NCI-H2107 (cell line): ENCODE data around the gene CENPP.

Experiments used
- DNase-seq: peaks from one replicate; lab custom pipeline; 2025; lab: John Stamatoyannopoulos, UW

The CENPP gene

DNA sequence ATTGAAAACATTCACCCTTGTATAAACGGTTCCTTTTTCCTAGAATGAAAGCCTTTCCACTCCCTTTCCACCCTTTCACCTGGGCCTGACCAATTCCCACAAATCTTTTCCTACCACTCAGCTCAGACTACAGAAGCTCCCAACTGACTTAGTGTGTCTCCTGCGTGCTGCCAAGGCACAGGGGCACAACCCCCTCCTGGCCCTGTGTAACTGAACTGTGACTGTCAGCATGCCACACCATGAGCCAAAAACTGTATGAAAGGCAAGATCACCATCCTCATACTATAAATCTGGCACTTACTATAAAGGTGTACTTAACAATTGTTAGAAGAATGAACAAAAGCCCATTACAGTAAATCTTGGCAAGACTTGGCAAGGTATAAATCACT is 12.1 kb upstream of the CENPP start:
- no peak for DNase-seq

DNA sequence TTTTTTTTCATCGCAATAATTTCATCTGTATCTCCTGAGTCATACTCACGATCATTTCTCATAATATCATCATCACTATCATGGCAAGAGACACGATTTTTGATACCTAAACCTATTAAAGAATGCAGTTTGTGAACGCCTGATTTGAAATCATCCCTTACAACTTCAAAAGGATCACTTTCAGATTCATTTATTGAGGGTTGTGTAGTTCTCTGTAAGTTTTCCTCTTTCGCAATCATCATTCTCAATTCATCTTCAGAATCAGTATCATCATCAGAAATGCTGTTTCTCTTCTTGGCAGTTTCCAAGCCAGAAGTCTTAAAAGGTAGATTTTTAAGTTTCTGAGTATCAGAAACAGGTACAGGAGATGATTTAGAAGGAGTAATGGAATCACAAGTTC is 10.3 kb upstream of the CENPP start:
- DNase-seq, result no peak

DNA sequence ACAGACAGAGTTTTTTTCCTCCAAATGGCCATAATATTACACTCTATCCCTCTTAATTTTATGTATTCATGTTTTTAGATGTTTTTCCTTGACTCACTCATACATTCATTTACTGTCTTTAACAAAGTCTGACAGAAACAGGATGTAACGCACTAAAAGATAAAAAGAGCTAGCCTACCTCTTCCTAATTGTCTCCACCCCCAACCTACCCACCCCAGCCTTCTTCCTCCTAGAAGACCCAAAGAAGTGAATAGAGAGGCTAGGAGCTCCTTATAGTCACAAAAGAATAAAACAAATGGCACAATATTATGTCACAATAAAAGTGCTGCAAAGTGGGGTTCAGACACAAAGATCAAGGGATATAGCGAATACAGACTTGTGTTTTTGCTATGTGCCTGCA is 1.3 kb upstream of the CENPP start:
- no peak for DNase-seq

DNA sequence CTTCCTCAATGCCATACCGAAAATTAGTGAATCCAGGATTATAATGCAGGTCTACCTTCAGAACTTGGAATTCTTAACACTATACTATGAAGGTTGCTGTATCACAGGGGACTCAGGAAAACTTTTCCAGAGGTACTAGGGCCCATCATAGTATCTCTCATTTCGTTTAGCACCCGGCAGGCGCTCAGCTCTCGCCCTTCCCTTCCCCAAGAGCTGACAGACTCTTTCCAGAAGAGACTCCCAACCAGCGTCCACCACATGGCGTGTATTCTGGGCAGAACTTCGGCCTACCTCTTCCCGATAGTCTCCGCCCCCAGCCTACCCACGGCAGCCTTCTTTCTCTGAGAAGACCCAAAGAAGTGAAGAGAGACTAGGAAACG is 874 bp upstream of the CENPP start:
- no peak for DNase-seq

DNA sequence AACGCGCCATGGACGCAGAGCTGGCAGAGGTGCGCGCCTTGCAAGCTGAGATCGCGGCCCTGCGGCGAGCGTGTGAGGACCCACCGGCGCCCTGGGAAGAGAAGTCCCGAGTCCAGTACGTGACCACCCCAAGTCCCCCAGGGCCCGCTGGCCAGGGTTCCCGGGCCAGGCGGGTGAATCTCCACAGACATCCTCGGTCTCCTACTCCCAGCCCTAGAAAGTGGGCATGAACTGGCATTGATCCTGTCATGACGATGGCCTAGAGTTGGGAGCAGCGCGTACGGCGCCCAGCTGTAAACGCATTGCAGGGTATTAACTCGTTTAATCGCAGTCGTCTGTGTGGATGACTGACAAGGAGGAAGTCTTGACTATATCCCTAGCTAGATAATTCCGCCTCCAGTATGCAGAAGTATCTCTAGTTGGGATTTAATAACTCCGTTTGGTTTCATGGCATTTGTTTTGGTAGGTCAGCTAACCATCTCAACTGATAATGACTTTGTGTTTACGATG is 293 bp downstream of the CENPP start:
- no peak for DNase-seq

DNA sequence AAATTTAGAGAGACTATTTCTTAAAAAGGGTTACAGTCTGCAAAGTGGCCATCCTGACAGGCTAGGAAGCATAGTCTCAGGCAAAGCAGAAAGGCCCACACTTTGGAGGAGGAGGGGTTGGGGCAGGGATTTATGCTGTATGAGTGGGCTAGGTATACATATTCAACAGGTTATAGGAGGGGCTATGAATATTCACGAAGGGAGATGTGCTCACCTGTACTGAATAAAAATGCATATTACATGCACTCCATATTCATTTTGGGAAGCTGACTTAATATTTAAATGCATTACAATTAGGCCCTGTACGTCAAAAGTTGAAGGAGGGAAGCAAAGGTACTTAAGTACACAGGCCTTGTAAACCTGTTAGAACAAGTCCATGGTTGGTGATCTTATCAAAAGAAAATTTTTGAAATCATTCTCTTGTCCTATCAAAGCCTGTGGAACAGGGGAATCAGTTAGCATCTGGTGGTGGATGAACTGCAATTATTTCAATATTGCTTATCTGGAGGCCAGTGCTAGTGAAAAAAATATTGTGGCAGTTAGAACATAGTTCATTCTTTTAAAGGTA is 1.6 kb downstream of the CENPP start:
- no peak for DNase-seq

DNA sequence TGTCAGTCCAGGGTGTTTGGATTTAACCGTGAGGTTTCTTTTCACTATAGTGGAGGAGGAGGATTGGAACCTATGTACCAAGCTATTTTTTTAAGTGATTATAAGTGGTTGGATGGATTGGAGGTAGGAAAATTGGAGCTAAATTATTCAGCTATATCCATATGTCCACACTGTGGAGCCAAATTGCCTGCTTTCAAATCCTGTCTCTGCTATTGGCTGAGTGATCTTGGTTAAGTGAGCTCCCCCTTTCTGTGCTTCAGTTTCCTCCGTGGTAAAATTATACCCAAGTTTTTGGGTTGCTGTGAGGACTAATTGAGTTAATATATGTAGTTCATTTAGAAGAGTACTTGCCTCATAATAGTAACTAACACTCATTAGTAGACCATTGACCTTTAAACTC is 2.5 kb downstream of the CENPP start:
- no peak for DNase-seq

DNA sequence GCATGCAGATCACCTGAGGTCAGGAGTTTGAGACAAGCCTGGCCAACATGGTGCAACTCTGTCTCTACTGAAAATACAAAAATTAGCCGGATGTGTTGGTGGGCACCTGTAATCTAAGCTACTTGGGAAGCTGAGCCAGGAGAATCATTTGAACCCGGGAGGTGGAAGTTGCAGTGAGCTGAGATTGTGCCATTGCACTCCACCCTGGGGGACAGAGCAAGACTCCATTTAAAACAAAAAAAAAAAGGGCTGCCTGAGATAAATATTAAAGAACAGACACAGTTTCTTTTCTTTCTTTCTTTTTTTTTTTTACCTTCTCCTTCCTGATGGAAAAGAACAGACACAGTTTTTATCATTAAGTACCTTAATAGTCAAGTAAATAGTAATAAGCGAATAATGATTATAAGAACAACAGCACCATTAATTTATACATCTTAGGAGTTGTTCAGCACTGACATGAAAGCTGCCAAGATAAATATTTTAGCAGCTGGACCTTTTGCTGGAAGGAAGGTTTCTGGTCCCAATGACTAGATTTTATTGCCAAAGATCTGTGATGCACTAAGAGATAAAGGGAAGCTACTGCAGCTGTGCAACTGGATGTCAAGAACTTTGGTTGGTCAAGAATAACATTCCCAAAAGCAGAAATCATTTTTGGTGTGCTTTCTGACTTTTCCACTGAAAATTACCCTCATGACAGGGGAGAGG is 7.0 kb downstream of the CENPP start:
- no peak for DNase-seq

DNA sequence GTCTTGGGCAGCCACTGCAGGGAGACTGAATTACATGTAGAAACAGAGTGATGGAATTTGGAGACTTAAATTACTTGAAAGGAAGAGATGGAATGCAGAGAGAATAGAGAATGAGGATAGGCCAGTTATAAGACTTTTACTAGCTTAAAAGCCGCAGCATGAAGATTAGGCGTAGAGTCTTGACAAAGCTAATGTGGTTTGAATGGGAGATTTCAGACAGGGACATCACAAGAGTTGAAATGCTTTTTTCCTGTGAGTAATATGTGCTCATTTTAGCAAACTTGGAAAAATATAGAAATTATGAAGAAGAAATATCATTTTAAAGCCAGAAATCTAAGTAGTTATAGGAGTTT is 7.5 kb downstream of the CENPP start:
- DNase-seq, result no peak

DNA sequence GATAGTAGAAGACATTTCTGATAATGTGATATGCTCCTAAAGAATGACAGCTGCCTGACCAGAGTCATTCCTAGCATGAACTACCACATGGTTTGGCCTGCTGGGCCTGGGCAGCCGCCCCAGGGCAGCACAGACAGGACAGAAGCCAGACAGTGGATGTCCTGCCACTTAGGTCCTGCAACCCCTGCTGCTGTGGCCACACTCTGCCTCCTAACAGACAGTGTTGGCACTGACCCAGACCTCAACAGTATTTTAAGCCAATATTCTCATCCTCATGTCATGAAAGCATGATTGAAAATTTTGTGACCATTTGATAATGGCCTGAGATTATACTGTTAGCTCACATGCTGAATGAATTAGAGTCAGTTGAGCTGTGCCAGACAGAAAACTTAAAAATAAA is 15.8 kb downstream of the CENPP start:
- DNase-seq, result no peak

DNA sequence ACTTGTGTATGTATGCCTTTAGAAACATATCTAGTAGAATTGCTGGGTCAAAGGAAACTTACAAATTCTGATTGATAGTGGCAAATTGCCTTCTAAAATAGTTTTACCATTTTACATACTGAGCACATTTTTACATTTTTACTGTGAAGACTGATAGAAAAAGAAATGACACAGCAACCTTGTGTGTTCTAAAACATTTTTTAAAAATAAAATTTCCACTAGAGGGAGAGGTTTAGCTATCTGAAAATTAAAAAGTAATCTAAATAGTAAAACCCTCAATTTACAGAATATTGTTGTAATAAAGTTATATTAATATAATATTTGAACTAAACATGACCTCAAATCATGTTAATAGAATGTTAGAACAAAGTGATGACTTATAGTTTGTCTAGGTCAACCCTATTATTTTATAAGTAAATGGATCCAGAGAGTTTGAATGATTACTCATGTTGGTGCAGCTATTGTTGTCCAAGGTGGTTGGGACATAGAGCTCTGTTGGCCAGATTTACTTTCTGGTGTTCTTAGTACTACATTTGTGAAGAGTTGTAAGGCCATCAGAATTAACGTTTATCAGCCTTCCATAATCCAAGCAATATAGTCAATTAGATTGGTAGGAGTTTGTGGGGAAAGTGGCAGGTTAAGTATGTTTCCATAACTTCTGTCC is 17.2 kb downstream of the CENPP start:
- DNase-seq, result no peak

DNA sequence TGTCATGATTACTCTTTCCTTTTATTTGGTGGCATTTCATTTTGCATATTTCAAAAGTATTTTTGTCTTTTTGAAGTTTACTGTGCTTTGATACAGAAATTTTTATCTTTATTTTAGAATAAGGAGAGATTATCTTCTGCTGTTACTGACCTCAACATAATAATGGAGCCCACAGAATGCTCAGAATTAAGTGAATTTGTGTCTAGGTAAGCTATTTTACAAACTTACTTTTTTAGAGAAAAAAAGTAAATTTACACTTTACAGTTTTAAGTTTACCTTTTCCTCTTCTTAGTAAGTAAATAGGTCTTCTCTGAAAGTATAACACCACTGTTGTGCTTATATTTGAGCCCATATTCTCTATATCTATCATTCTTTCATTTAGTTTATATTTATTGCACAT is 19.8 kb downstream of the CENPP start:
- no peak for DNase-seq

DNA sequence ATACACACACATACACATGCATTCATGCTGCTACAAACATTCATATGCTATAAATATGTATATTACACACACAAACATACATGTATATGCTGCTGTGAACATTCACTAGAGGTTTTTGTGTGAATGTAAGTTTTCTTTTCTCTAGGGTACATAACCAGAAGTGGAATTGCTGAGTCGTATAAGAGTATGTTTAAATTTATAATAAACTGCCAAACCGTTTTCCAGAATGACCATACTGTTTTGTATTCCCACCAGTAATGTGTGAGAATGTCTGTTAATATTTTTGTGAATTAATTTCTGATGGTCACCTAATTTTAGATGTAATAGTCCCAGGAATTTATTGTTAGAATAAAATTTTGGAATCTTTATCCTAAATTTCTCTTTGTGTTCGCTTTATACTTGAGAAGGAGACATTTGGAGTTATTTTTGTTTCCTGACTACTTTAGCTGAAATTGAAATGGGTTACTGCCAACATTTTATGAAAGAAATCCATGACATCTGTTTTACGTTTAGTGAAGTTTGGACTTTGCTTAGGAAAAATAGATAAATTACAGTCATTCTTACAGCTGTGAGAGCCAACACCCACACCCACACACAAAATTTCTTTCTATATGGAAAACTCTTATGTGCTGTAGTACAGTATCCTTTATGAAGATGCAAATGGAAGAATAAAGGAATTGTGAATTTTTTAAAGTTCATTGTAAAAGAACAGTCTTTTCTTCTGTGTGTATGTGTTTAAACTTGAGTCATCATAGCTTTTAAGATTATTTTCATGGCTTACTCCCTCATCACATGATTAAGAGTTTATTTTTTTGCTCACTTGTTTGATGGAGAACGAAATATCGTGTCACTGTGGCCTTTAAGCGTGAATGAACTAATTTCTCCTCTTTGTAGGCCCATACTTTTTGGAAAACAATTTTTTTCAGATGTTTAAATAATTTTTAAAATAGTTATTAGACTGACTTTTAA is 24.3 kb downstream of the CENPP start:
- no peak for DNase-seq

DNA sequence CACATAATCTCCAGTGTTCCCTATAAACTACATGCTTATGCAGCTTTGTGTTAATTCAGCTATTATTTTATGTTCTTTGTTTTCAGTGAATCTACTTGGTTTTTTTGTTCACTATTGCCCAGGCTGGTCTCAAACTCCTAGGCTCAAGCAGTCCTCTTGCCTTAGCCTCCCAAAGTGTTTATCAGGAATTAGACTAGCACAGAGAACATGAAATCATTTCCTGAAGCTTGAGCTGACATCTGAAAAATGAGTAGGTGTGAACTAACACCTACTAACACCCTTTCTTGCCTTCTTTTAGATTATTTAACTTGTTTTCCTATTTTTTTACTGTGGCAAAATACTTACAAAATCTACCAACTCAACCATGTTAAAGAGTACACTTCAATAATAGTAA is 25.0 kb downstream of the CENPP start:
- no peak for DNase-seq

DNA sequence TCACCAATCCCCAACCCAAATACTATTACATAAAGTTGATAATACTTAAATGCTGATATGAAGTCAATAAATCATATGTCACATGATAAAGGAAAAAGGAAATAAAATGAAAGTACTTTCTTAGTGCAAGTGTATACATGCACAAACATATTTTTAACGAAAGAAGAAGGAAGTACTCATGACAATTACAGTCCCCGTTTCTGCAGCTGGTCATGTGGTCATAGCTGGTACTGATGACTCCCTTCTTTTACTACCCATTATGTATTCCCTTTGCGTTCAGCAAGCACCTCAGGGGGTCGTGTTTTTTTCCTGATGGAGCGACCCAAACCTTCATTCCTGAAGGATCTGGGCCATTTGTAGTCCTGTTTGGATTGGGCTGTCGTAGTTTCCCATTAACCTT is 27.3 kb downstream of the CENPP start:
- DNase-seq, result no peak

DNA sequence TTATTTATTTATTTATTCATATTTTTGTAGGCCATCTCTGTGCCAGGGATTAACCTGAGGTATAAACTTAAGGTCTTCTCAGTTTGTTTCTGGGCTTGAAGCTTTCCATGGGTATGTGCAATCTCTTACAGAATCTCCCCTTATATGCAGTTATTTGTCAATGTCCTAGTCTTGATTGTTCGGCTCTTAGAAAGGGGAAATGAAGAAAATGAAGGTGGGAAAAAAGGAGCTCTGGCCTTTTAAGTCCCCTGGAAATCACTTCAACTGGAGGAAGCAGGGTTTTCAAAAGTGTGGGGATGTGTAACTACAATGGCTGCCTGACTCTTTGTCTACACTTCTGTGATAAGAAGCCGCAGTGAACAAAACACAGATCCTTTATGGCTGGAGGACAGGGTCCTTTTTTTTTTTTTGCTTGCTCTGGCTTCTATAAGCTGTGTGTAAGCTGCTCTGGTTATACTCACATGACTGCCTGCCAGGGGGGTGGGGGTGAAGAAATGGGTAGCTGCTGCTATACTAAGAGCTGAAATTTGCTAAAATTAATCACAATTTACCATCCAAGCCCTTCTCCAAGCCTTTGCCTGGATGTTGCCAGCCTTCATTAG is 33.7 kb downstream of the CENPP start:
- no peak for DNase-seq

DNA sequence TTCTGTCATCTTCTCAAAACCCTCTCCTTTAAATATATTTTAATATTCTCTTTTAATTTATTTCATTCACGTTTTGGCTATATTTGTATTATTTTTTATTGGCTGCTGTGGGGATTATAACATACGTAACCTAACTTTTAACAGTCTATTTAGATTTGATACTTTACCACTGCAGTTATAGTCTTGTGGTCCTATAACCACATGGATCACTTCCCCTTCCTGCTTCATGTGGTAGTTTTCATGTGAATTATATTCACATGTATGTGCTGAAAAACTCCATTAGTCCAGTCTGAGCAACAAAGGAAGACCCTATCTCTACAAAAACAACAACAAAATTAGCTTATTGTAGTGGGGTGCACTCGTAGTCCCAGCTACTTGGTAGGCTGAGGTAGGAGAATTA is 34.3 kb downstream of the CENPP start:
- no peak for DNase-seq

DNA sequence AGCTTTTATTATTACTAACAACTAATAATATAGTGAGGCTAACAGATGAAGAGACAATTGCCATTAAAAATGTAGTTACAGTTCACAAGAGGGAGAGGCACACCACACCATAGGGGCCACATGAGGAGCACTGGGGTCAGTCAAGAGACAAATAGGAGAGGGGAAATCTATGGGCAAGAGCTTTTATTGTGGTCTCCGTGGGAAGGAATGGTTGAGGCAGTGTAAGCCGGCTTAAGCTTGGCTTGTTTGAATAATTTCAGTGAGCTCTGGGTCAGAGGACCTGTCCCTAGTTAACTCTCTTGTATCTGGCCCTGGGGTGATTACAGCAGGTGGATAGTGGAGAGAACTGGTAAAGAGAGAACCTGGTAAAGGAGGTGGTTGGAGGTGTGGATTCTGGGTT is 43.3 kb downstream of the CENPP start:
- DNase-seq, result no peak

DNA sequence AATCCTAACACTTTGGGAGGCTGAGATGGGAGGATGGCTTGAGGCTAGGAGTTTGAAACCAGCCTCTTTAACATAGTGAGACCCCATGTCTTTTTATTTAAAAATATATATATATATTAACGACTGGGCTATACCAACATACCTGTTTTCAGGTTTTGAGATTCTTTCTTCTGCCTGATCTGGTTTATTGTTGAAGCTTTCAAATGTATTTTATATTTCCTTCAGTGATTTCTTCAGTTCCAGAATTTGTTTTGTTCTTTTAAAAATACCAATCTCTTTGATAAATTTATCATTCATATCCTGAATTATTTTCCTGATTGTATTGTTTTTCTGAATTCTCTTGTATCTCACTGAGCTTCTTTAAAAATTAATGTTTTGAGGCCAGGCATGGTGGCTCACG is 47.4 kb downstream of the CENPP start:
- no peak for DNase-seq

DNA sequence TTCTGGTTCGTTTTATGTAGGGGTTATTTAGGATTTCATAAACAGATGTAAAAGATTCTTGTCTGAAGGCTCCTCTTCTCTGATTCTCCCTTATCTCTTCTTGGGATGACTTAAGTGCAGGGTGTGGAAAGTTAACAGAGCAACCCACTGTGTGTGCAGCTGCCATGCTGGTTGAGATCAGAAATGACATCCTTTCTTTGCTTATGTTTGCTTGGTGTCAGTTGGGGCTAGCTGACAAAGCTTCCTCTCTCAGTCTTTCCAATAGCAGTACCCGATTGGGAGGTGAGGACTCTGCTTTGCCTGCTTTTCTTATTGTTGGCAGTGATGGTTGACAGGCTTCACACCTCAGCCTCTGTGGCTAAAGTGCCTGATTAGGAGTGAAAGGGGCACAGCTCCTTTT is 52.1 kb downstream of the CENPP start:
- no peak for DNase-seq

DNA sequence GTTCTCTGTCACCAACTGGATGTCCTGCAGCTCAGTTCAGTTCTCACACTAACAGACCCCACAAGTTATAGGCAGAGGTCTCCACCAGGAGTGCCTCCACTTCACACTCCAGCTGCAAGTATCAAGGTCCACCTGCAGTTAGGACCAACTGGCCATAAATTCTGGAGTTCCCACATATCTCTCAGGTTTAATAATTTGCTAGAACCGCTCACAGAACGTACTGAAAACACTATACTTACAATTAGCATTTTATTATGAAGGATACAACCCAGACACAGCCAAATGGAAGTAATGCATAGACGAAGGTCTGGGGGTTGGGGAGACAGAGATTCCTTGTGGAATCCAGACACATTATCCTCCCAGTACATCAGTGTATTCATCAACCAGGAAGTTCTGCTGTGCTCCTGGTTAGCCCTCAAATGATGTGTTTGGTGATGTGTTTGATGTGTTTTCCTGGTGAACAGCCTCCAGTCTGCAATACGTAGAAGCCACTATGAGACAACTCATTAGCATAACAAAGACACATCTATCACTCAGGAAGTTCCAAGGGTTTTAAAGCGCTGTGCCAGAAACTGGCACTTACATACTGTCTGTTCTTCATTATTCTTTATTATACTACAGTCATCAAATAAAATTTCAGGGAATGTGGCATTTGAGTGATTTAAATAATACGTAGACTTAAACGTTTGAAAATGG is 53.3 kb downstream of the CENPP start:
- DNase-seq, result no peak

DNA sequence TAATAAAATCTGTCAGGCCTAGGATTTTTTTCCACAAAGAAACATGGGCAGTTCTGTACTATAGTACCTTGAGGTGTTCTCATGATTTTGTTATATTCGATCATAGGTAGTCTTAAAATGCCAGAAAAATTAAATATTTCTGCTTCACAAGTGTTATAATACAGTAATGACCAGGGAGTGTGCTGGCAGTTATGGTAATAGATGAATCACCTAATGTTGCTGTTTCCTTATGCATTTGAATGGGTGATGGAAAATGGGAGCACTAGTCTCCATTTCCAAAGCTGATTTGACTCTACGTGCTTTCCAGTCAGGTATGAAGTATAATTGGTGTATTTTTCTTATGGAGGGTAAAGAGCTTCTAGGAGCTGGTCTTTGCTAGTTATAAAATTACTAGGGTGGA is 54.9 kb downstream of the CENPP start:
- no peak for DNase-seq
